ENCODE measurements around the gene RASA1. TPM values are rescaled to one million over a fixed set of nuclear protein-coding genes. Genes with fewer than 3 reads are reported as not detected.

The RASA1 gene
- total RNA-seq, 1 donor from 2014 or later, result 36.6 TPM

GRCh38 chr5:87322381-87322780, 54.7 kb downstream of the RASA1 start:
- DNase-seq (ENCODE audit: low spot score in 2 of 2, unreplicated experiment in 2 of 2), result no peak
- Mint-ChIP-seq H3K27me3 (ENCODE audit: low read depth) (no peaks in the 10 kb centered on the region), H3K9me3 (peaks cover 24% of the 10 kb centered on the region), H3K4me3 (no peak overlapping the region), H3K36me3 (peaks cover 27% of the 10 kb centered on the region), H3K27ac (no peak overlapping the region), H3K4me1 (no peaks in the 10 kb centered on the region)
- TF ChIP-seq CTCF (IDR thresholded peaks at IDR 0.05; ENCODE audit: unreplicated experiment), result no peak

GRCh38 chr5:87327998-87328397, 60.3 kb downstream of the RASA1 start:
- peaks cover 10% of the 10 kb centered on the region for H3K4me1 Mint-ChIP-seq
- no peaks in the 10 kb centered on the region for H3K9me3 Mint-ChIP-seq
- H3K27ac Mint-ChIP-seq, result no peak overlapping the region
- DNase-seq (ENCODE audit: low spot score in 2 of 2, unreplicated experiment in 2 of 2), result no peak
- H3K27me3 Mint-ChIP-seq (ENCODE audit: low read depth), result no peaks in the 10 kb centered on the region
- H3K36me3 Mint-ChIP-seq, result no peaks in the 10 kb centered on the region
- no peak overlapping the region for H3K4me3 Mint-ChIP-seq
- TF ChIP-seq CTCF (IDR thresholded peaks at IDR 0.05; ENCODE audit: unreplicated experiment), result no peak

- peaks cover 8% of the 10 kb centered on the region for H3K36me3 Mint-ChIP-seq
- H3K27me3 Mint-ChIP-seq (ENCODE audit: low read depth), result no peaks in the 10 kb centered on the region
- peaks cover 10% of the 10 kb centered on the region for H3K4me1 Mint-ChIP-seq
- H3K4me3 Mint-ChIP-seq, result no peak overlapping the region
- no peaks in the 10 kb centered on the region for H3K9me3 Mint-ChIP-seq
- no peak for TF ChIP-seq CTCF (IDR thresholded peaks at IDR 0.05; ENCODE audit: unreplicated experiment)
- DNase-seq (ENCODE audit: low spot score in 2 of 2, unreplicated experiment in 2 of 2), result no peak
- no peak overlapping the region for H3K27ac Mint-ChIP-seq
Observed at GRCh38 chr5:87329114-87329513, 61.4 kb downstream of the RASA1 start.

- DNase-seq (ENCODE audit: low spot score in 2 of 2, unreplicated experiment in 2 of 2), result no peak
- no peak overlapping the region for H3K27ac Mint-ChIP-seq
- peaks cover 11% of the 10 kb centered on the region for H3K9me3 Mint-ChIP-seq
- no peaks in the 10 kb centered on the region for H3K27me3 Mint-ChIP-seq (ENCODE audit: low read depth)
- H3K36me3 Mint-ChIP-seq, result peaks cover 52% of the 10 kb centered on the region
- no peak overlapping the region for H3K4me3 Mint-ChIP-seq
- no peak for TF ChIP-seq CTCF (IDR thresholded peaks at IDR 0.05; ENCODE audit: unreplicated experiment)
- H3K4me1 Mint-ChIP-seq, result no peaks in the 10 kb centered on the region
Observed at GRCh38 chr5:87339986-87340385, 72.3 kb downstream of the RASA1 start.

GRCh38 chr5:87340716-87341115, 73.0 kb downstream of the RASA1 start:
- Mint-ChIP-seq H3K27ac (no peak overlapping the region), H3K4me1 (no peaks in the 10 kb centered on the region), H3K27me3 (ENCODE audit: low read depth) (no peaks in the 10 kb centered on the region), H3K36me3 (peaks cover 50% of the 10 kb centered on the region), H3K9me3 (peaks cover 11% of the 10 kb centered on the region), H3K4me3 (no peak overlapping the region)
- TF ChIP-seq CTCF (IDR thresholded peaks at IDR 0.05; ENCODE audit: unreplicated experiment), result no peak
- DNase-seq (ENCODE audit: low spot score in 2 of 2, unreplicated experiment in 2 of 2), result no peak

GRCh38 chr5:87347272-87347671, 79.6 kb downstream of the RASA1 start:
- H3K36me3 Mint-ChIP-seq, result peaks cover 27% of the 10 kb centered on the region
- H3K4me1 Mint-ChIP-seq, result peaks cover 6% of the 10 kb centered on the region
- no peak for TF ChIP-seq CTCF (IDR thresholded peaks at IDR 0.05; ENCODE audit: unreplicated experiment)
- no peak overlapping the region for H3K4me3 Mint-ChIP-seq
- no peaks in the 10 kb centered on the region for H3K27me3 Mint-ChIP-seq (ENCODE audit: low read depth)
- peaks cover 11% of the 10 kb centered on the region for H3K9me3 Mint-ChIP-seq
- DNase-seq (ENCODE audit: low spot score in 2 of 2, unreplicated experiment in 2 of 2), result no peak
- H3K27ac Mint-ChIP-seq, result no peak overlapping the region
